GM12864 (cell line): ENCODE data around the gene ARHGAP42.

Source experiments
- DNase-seq: peaks from one replicate; pipeline ENCODE4 v3.0.0-alpha.2; 2011; ENCODE audit warnings: low read depth
- H3K4me3 ChIP-seq: 2 replicates; pipeline ENCODE4 v1.5.1; 2011; ENCODE audit warnings: mild to moderate bottlenecking, low read depth, low read length, control low read depth
- CTCF ChIP-seq: IDR thresholded peaks from 2 replicates; pipeline ENCODE4 v1.5.1; 2011; ENCODE audit warnings: low read depth, mild to moderate bottlenecking, moderate library complexity, low read length, control low read depth, inconsistent platforms; ENCODE audit errors: missing control alignments

Gene ARHGAP42

GRCh38 chr11:100687630-100688395, 725 bp downstream of the ARHGAP42 start:
- DNase-seq = no peak

GRCh38 chr11:100689141-100689540, 2.1 kb downstream of the ARHGAP42 start:
- no peak for TF ChIP-seq CTCF
- no peak for DNase-seq
- no peak overlapping the region for H3K4me3 ChIP-seq

More at GRCh38 chr11:100687630-100688395, 725 bp downstream of the ARHGAP42 start:
- TF ChIP-seq CTCF = peak; percentile 83
- H3K4me3 ChIP-seq = peak overlapping the region; percentile 77

- no peak for DNase-seq
- no peak overlapping the region for H3K4me3 ChIP-seq
- TF ChIP-seq CTCF = no peak
Observed at GRCh38 chr11:100691896-100692653, 5.0 kb downstream of the ARHGAP42 start.

- DNase-seq = no peak
- H3K4me3 ChIP-seq = no peak overlapping the region
- no peak for TF ChIP-seq CTCF
Observed at GRCh38 chr11:100695911-100696310, 8.8 kb downstream of the ARHGAP42 start.

GRCh38 chr11:100703139-100703538, 16.1 kb downstream of the ARHGAP42 start:
- no peak overlapping the region for H3K4me3 ChIP-seq
- TF ChIP-seq CTCF = no peak
- no peak for DNase-seq

GRCh38 chr11:100703801-100704575, 16.9 kb downstream of the ARHGAP42 start:
- no peak for TF ChIP-seq CTCF
- no peak for DNase-seq

More at GRCh38 chr11:100703801-100704575, 16.9 kb downstream of the ARHGAP42 start:
- no peak overlapping the region for H3K4me3 ChIP-seq
